NCI-H128 (cell line): Measurements from ENCODE around the gene RRAS.

Experiments used
- DNase-seq: peaks from one replicate; lab custom pipeline; 2025; ENCODE audit not compliant: unreplicated experiment; lab: John Stamatoyannopoulos, UW

The RRAS gene

DNA sequence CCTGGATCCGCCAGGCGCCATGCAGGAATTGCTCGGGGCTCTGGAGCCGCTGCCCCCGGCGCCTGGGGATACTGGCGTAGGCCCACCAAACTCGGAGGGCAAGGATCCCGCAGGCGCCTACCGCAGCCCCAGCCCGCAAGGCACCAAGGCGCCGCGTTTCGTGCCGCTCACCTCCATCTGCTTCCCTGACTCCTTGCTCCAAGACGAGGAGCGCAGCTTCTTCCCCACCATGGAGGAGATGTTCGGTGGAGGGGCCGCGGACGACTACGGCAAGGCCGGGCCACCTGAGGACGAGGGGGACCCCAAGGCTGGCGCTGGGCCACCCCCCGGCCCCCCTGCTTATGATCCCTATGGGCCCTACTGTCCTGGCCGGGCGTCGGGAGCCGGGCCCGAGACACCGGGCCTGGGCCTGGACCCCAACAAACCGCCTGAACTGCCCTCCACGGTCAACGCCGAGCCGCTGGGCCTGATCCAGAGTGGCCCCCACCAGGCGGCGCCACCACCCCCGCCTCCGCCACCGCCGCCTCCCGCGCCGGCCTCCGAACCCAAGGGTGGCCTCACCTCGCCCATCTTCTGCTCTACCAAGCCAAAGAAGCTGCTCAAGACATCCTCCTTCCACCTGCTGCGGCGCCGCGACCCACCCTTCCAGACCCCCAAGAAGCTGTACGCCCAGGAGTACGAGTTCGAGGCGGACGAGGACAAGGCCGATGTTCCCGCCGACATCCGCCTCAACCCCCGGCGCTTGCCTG lies 42.8 kb downstream of the RRAS start:
- no peak for DNase-seq

DNA sequence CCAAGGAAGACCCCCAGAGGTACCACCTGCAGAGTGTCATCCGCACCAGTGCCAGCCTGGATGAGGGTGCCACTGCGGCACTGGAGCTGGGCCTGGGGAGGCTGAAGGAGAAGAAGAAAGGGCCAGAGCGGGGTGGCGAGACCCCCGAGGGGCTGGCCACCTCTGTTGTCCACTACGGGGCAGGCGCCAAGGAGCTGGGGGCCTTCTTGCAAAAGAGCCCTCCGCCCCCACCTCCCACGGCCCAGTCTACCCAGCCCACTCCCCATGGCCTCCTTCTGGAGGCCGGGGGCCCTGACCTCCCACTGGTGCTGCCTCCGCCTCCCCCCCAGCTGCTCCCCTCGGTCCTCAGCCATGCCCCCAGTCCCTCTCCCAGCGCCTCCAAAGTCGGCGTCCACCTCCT lies 43.5 kb downstream of the RRAS start:
- no peak for DNase-seq

DNA sequence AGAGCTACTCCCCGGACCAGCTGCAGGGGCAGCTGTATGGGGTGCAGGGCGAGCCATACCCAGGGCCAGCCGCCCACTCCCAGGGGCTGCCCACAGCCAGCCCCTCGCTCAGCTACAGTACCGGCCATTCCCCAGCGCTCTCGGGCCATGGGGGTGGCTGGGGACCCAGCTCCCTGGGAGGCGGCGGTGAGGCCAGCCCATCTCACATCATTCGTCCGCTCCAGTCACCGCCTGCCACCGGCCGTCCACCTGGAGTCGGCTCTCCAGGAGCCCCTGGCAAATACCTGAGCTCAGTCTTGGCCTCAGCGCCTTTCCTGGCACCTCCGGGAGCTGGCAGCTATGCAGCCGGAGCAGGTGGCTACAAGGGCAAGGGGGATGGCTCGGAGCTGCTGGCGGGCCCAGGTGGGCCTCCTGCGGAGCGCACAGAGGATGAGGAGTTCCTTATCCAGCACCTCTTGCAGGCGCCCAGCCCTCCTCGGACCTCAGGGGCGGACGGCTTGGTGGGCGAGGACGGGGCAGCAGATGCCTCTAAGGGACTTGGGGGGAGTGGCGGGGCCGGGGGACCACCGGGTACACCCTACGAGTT lies 44.0 kb downstream of the RRAS start:
- no peak for DNase-seq

DNA sequence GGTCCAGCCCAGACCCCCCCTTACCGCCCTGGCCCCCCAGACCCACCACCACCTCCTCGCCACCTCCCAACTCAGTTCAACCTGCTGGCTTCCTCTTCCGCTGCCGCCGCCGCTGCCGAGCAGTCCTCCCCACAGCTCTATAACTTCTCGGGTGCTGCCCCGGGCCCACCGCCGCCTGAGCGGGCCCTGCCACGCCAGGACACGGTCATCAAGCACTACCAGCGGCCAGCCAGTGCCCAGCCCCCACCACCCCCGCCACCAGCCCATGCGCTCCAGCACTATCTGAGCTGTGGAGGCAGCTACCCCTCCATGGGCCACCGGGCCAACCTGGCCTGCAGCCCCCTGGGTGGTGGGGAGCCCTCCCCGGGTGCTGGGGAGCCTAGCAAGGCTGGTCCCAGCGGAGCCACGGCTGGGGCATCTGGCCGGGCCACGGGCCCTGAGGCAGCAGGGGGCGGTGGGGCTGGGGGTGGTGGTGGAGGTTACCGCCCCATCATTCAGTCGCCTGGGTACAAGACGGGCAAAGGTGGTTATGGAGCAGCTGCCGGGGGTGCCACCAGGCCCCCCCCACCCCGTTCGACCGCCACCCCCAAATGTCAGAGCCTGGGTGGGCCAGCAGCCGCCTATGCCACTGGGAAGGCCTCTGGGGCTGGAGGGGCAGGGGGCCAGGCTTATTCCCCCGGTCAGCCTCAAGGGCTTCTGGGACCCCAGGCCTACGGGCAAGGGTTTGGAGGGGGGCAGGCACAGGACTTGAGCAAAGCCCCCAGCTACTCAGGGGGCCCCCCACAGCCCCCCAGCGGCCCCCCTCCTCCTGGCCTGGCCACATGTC lies 44.7 kb downstream of the RRAS start:
- no peak for DNase-seq

DNA sequence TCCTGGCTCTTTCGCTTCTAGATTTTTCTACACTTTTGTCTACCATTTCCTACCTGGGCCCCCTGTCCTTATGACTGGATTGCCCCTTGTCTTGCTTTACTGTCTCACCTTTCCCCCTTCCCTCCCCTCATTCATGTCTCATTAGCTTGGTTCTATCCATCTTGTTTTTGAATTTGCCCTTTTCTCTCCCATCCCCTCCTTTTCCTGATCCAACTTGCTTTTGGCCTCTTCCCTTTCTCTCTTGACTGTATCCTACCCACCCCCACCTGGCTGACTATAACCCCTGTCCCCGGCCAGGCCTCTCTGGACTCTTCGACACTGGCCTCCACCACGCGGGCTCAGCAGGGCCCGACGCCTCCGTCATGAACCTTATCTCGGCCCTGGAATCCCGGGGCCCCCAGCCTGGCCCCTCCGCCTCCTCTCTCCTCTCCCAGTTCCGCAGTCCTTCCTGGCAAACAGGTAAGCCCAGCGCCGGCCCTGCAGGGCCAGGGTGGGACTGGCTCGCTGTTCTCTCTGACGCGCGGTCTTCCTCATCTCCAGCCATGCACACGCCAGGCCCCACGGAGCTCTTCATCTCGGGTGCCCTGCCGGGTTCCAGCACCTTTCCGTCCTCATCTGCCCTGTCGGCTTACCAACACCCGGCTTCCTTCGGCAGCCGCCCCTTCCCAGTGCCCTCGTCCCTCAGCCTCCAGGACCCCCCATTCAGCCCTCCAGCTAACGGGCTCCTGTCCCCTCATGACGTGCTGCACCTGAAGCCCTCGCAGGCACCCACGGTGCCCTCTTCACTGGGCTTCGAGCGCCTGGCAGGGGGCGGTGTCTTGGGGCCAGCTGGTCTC lies 45.6 kb downstream of the RRAS start:
- no peak for DNase-seq

DNA sequence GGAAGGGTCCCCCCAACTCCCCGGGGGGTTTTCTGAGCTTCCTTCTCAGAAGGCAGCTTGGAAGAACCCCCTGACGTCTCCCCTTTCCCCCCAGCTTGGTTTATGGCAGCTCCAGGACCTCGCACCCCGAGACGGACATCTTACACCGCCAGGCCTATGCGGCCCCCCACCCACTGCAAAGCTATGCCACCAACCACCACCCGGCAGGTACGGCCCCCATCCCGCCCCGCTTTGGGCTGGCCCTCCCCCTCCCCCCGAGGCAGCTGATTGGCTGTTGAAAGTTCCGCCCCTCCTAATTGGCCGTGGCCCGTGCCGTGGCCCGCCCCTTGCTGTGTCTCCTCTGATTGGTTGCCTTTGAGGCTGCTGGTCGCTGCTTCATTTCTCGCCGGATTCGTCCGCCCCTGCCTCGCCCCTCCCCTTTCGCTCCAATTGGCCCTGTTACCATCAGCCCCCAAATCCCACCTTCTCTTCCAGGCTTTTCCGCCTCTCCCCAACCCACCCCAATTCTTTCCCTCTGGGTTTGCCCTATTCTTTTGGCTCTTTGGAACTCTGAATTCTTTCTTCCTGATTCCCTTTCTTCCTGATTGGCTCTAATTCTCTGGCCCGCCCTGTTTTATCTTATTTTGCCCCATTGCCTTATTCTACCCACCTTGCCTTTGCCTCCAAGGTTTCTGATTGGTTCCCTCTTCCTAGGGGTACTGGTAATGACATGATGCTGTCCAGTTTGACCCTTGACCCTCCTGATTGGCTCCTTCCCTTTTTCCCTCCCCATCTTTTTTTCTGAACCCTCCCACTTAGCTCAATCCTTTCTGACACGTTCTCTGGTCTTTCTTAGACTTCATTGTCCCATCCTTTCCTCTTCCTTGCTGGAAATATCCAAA lies 46.5 kb downstream of the RRAS start:
- DNase-seq, result peak; percentile 61

DNA sequence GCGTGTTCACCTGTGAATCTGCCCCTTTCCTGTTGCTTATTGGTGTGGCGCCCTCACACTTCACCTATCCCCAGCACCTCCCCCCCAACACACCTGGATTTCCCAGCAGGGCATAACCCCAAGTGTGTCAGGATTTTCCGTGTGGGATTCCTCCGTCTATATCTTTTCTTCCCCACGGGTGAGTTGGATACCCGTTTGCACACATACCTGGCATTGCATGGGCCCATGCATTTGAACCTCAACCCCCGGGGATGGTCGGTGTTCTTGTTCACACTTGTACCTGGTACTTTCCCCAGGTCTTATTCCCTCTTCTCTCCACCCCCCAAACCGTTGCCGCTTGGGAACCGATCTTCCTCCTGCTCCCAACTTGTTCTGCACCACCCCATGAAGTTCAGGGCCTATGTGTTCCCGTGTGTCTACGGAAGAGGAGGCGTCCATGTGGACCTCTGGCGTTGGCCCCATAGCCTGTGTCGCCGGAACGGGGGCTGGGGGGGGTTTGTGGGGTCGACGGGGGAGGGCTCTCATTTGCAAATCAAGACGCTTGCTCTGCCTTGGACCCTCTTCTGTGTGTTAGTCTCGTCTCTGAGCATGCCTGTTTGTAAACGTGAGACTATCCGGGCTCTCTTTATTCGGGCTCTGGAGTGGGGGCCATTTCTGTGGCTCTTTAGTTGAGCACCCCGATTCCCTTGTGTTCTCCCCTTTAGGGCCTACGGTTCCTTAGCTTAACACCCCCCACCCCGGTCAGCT lies 47.3 kb downstream of the RRAS start:
- DNase-seq, result no peak

DNA sequence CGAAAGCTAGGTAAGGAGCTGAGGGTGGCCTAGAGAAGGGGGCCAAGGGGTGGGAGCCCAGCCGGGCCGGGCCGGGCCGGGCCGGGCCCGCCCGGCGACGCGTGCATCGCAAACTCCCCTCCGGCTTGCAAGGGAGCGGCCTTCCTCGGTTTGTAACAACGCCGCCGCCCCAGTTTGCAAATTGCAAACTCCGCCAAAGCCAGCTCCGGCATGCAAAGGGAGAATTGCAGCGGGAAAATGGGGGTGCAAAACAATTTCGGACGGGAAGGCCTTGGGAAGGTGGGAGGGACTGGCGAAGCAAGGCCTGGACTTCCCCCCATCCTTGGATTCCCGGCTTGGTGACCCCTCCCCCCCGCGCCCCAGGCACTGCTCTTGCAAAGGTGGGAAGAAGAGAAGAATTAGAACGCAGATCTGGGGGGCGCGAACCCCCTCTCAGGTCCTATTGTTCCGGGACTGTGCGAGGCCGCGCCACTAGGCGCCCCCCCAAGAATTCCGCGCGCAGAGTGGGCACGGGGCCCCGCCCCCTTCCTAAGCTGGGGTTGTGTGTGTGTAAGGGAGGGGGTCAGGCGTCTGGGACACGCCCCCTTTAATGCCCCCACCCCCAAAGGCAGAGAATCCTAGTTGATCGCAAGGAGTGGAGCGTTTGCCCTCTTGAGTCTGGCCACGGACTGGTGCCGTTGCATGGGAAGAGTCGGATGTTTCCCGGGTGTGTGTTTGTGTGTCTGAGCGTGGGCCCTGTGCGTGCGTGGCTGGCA lies 48.0 kb downstream of the RRAS start:
- DNase-seq, result no peak

DNA sequence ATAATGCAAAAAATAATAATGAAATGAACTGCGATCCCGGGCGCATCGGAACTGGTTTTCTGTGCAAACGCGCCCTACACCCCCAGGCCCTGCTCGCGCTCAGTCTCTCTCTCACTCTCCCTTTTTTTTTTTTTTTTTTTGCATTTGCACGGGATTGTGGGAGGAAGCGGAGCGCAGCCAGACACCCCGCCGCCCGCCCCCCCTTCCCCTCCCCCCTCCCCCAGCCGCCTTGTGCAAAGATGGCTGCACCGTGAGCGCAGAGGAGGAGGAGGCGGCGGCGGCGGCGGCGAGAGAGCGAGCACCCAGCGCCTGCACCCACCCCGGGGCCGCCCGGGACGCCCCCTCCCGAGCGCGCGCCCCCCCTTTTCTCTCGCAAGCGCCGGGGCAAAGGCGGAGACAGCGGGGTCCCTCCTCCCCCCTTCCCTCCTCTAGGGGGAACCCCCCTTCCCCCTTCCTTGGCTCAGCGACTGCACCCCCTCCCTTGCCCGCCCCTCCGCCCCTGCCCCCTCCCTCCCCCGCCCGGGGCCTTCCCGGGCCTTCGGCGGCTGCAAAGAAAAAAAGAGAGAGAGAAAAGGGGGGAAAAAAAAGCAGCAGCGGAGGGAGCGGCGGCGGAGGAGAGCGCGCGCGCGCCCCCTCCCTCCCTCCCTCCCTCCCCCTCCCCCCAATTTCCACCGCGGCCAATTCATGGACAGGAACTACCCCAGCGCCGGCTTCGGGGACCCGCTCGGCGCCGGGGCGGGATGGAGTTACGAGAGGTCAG lies 48.8 kb downstream of the RRAS start, which contains the start of gene PRR12:
PRR12 (plus strand) TSS at position 212 of the 760 bp plus-strand sequence; CDS start at position 685, 473 bp downstream.
- peak; percentile 48 for DNase-seq

DNA sequence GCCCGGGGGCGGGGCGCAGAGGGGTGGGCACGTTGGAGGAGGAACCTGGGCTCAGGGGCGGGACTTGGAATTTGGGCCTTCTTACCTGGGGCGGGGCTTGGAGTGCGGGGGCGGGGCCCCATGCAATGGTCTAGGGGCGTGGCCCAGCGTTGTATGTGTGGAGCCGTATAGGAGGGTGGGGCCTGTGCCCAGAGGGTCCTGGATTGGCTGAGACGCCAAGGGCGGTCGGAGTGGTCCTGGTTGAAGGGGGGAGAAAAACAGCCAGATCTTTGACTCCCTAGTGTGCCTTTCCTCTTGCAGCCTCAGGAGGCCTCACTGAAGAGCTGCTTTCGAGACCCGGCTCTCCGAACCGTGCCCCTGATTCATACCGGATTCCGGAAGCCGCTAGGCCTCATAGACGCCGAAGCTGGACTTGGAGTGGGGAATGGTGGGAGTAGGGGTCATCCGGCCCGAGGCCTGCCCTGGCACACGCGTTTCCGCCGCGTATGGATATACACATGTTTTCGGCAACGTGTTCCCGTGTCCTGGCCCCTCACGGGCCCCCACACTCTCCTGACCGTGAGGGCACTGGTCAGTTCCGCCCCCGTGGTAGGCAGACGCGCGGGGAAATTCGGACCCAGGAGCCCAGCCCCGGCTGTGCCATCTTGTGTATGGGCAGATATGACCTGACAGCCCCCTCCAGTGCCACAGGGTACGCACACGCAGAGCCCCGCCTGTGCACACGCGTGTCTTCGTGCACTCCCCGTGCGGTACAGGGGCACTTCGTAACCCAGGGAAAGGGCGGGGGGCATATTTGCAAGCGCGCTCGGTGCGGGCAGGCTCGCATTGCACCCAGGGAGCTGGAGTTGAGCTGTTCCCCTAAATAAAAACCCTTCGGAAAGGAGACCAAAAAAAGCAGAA lies 49.6 kb downstream of the RRAS start:
- DNase-seq, result peak; percentile 96

DNA sequence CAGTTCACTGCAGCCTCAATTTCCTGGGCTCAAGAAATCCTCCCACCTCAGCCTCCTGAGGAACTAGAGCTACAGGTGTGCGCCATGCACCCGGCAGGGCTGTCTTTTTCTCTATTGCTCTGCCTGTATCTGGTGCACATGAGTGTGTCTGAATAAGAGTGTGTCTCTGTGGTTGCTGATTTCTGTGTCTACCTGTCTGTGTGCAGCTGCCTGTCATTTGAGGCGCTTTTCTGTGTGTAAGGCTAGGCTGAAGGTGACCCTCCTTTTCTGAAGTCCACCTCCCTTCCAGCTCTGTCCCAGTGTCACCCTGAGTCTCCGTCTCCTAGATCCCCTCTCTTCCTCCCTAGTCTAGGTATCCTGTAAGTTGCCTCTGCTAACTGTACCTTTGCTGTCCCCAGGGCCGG lies 50.4 kb downstream of the RRAS start:
- no peak for DNase-seq

DNA sequence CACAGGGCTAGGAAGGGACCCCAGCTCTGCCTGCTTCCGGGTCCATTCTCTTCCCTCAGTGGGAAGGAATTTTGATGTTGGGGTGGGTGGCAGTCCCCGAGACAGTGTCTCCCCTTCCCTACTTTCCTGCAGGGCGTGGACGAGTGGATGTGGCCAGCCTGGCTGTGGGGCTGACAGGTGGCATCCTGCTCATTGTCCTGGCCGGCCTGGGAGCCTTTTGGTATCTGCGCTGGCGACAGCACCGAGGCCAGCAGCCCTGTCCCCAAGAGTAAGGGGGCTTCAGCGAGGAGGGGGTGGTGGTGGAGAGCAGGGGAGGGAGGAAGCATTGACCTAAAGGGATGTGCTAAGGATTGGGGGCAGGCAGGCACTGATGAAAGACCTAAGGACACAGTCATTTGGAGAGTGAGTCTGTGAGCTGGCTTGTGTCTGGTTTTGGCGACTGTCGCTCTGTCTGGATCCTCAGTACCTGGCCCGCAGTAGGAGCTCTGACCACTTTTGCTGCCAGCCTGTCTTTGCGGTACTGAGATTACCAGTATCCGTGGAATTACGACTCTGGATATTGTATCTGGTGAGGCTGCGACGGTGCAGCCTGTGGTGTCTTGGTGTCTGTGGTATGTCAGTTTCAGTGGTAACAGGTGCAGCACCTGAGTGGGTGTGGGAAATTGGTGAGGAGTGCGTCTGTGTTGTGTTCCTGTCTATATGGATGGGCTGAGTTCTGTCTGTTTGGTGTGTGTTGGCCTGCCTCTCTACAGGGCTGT lies 51.4 kb downstream of the RRAS start:
- DNase-seq, result no peak

DNA sequence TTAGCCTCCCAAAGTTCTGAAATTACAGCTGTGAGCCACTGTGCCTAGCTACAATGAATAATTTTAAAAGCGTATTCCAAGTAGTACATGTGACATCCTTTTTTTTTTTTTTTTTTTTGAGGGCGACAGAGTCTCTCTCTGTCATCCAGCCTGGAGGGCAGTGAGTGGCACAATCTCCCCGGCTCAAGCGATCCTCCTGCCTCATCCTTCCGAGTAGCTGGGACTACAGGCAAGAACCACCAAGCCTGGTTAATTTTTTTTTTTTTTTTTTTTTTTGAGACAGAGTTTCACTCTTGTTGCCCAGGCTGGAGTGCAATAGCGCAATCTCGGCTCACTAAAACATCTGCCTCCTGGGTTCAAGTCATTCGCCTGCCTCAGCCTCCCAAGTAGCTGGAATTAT lies 52.7 kb downstream of the RRAS start:
- no peak for DNase-seq
